GM19395 (cell line): ENCODE data around the gene SCYGR6.
A peak's percentile ranks its signal among the peaks of the same experiment; 100 is the strongest.
"Not testable (repeated sequence)": the region's sequence is repeated elsewhere in the genome, so short reads cannot be mapped to it uniquely, and the experiment has no call there.

Experiments used
- ATAC-seq: cut with Tn5 transposase; IDR thresholded peaks from one replicate; pipeline ENCODE4 v1.9.1; 2021; ENCODE audit warnings: mild to moderate bottlenecking, moderate library complexity; ENCODE audit not compliant: unreplicated experiment

Gene SCYGR6

GRCh38 chr2:227724394-227725039, at the start of gene SCYGR6:
Gene SCYGR6 (minus strand): TSS chr2:227724757. CDS start chr2:227724757, 0 bp downstream.
- ATAC-seq, result no peak

GRCh38 chr2:227774011-227774624, 49.6 kb upstream of the SCYGR6 start:
- ATAC-seq, result no peak

GRCh38 chr2:227772932-227773331, 48.4 kb upstream of the SCYGR6 start:
- ATAC-seq, result no peak

- no peak for ATAC-seq
Observed at GRCh38 chr2:227772197-227772661, 47.7 kb upstream of the SCYGR6 start.

- ATAC-seq, result no peak
Observed at GRCh38 chr2:227767830-227768229, 43.3 kb upstream of the SCYGR6 start.

- ATAC-seq, result peak; percentile 99
Observed at GRCh38 chr2:227766373-227766883, 41.9 kb upstream of the SCYGR6 start.

- ATAC-seq, result peak; percentile 19
Observed at GRCh38 chr2:227765788-227766372, 41.3 kb upstream of the SCYGR6 start.

- no peak for ATAC-seq
Observed at GRCh38 chr2:227761740-227762476, 37.4 kb upstream of the SCYGR6 start.

GRCh38 chr2:227759411-227760118, 35.0 kb upstream of the SCYGR6 start:
- ATAC-seq, result no peak

GRCh38 chr2:227756261-227756660, 31.7 kb upstream of the SCYGR6 start:
- ATAC-seq, result not testable (repeated sequence)

- no peak for ATAC-seq
Observed at GRCh38 chr2:227748079-227748478, 23.5 kb upstream of the SCYGR6 start.

- ATAC-seq, result no peak
Observed at GRCh38 chr2:227745594-227745993, 21.0 kb upstream of the SCYGR6 start, which contains the start of gene SCYGR8. Gene SCYGR8 (plus strand): TSS chr2:227745894. CDS start chr2:227745894, 0 bp downstream.

GRCh38 chr2:227740705-227741104, 16.1 kb upstream of the SCYGR6 start:
- ATAC-seq, result not testable (repeated sequence)

GRCh38 chr2:227739351-227739750, 14.8 kb upstream of the SCYGR6 start:
- ATAC-seq, result no peak

- ATAC-seq, result no peak
Observed at GRCh38 chr2:227728035-227728434, 3.5 kb upstream of the SCYGR6 start, which contains the start of gene SCYGR7. Gene SCYGR7 (plus strand): TSS chr2:227728335. CDS start chr2:227728335, 0 bp downstream.

GRCh38 chr2:227722821-227723220, 1.7 kb downstream of the SCYGR6 start:
- ATAC-seq, result not testable (repeated sequence)

- no peak for ATAC-seq
Observed at GRCh38 chr2:227720680-227721079, 3.9 kb downstream of the SCYGR6 start.

GRCh38 chr2:227719641-227720040, 4.9 kb downstream of the SCYGR6 start:
- ATAC-seq, result no peak

- ATAC-seq, result no peak
Observed at GRCh38 chr2:227717687-227718567, 6.6 kb downstream of the SCYGR6 start, which contains the start of gene SLC19A3. Gene SLC19A3 (minus strand): TSS chr2:227718028. CDS start chr2:227702318, 15,710 bp downstream.
